HG03060 (cell line): ENCODE measurements around the gene KCNG2.
"Not testable (repeated sequence)": the region's sequence is repeated elsewhere in the genome, so short reads cannot be mapped to it uniquely, and the experiment has no call there.

ENCODE experiments used
- ATAC-seq: cut with Tn5 transposase; IDR thresholded peaks from one replicate; pipeline ENCODE4 v1.9.1; 2021; ENCODE audit warnings: low read depth, moderate number of reproducible peaks; ENCODE audit not compliant: unreplicated experiment

The KCNG2 gene

GRCh38 chr18:79866889-79867574, 69.3 kb downstream of the KCNG2 start:
- ATAC-seq = no peak

- ATAC-seq = no peak
Observed at GRCh38 chr18:79867666-79868065, 69.9 kb downstream of the KCNG2 start.

GRCh38 chr18:79868168-79868784, 70.5 kb downstream of the KCNG2 start:
- ATAC-seq = no peak

GRCh38 chr18:79868811-79869541, 71.2 kb downstream of the KCNG2 start:
- ATAC-seq = no peak

- ATAC-seq = no peak
Observed at GRCh38 chr18:79869591-79870300, 72.0 kb downstream of the KCNG2 start.

- ATAC-seq = no peak
Observed at GRCh38 chr18:79870301-79871025, 72.7 kb downstream of the KCNG2 start.

GRCh38 chr18:79871026-79871390, 73.3 kb downstream of the KCNG2 start:
- ATAC-seq = no peak

- ATAC-seq = no peak
Observed at GRCh38 chr18:79871481-79872091, 73.8 kb downstream of the KCNG2 start.

- ATAC-seq = no peak
Observed at GRCh38 chr18:79872527-79873444, 75.0 kb downstream of the KCNG2 start.

GRCh38 chr18:79873449-79874110, 75.8 kb downstream of the KCNG2 start:
- no peak for ATAC-seq

- no peak for ATAC-seq
Observed at GRCh38 chr18:79874553-79875530, 77.1 kb downstream of the KCNG2 start.

GRCh38 chr18:79875531-79875919, 77.8 kb downstream of the KCNG2 start:
- no peak for ATAC-seq

- ATAC-seq = no peak
Observed at GRCh38 chr18:79875931-79876461, 78.3 kb downstream of the KCNG2 start.

- no peak for ATAC-seq
Observed at GRCh38 chr18:79876497-79876896, 78.8 kb downstream of the KCNG2 start.

GRCh38 chr18:79877163-79878091, 79.7 kb downstream of the KCNG2 start:
- ATAC-seq = no peak

GRCh38 chr18:79878246-79878645, 80.5 kb downstream of the KCNG2 start:
- ATAC-seq = not testable (repeated sequence)
